Stimulated activated effector memory CD8-positive, alpha-beta T cell treated with anti-CD3 and anti-CD28 coated beads, Interleukin-12 subunit alpha, Interleukin-12 subunit beta, amount 100 ng/mL, for 72 hours (primary cell): Measurements from ENCODE around the gene TSPAN9.

Experiments used
- ATAC-seq: fragments of 150-1000 bp; cut with Tn5 transposase; 2 replicates; pipeline ENCODE4 v1.10.0; 2021
- DNase-seq, 2 donors: peaks; one replicate each; pipeline ENCODE4 v3.0.0; 2021 to 2022; ENCODE audit warnings: low spot score in 2 of 2
- H3K27ac Mint-ChIP-seq: one replicate; pipeline ENCODE4 v1.8.0; 2022; ENCODE audit warnings: mild to moderate bottlenecking, mixed read lengths
- H3K36me3 Mint-ChIP-seq: one replicate; pipeline ENCODE4 v1.8.0; 2022; ENCODE audit warnings: mild to moderate bottlenecking, mixed read lengths
- H3K4me1 Mint-ChIP-seq: one replicate; pipeline ENCODE4 v1.8.0; 2022; ENCODE audit warnings: mixed read lengths
- H3K4me3 Mint-ChIP-seq: one replicate; pipeline ENCODE4 v1.8.0; 2022; ENCODE audit warnings: mild to moderate bottlenecking, mixed read lengths
- H3K9me3 Mint-ChIP-seq: one replicate; pipeline ENCODE4 v1.8.0; 2022; ENCODE audit warnings: mixed read lengths

Gene TSPAN9

DNA sequence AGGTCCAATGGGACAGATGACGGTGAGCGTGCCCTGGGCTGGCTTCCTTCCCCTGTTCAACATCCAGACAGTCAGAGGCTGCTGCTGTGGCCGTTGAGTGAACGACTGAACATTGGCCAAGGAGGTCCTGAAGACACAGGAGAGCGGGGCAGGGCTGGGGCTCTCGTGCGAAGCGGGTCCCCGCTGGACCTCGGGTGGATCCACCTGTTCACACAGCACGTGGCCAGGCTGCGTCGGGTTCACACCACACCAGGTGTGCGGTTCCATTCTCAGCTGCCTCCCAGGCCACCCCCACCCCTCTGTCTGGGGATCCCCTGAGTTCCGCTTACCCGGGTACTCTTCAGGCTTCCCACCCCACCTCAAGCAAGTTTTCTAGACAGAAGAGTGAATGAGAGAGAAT, 214.8 kb downstream of the TSPAN9 start:
- Mint-ChIP-seq H3K27ac (no peak overlapping the region), H3K4me1 (peaks cover 5% of the 10 kb centered on the region), H3K9me3 (no peaks in the 10 kb centered on the region), H3K36me3 (no peaks in the 10 kb centered on the region), H3K4me3 (no peak overlapping the region)
- no peak for ATAC-seq
- DNase-seq: no peak

DNA sequence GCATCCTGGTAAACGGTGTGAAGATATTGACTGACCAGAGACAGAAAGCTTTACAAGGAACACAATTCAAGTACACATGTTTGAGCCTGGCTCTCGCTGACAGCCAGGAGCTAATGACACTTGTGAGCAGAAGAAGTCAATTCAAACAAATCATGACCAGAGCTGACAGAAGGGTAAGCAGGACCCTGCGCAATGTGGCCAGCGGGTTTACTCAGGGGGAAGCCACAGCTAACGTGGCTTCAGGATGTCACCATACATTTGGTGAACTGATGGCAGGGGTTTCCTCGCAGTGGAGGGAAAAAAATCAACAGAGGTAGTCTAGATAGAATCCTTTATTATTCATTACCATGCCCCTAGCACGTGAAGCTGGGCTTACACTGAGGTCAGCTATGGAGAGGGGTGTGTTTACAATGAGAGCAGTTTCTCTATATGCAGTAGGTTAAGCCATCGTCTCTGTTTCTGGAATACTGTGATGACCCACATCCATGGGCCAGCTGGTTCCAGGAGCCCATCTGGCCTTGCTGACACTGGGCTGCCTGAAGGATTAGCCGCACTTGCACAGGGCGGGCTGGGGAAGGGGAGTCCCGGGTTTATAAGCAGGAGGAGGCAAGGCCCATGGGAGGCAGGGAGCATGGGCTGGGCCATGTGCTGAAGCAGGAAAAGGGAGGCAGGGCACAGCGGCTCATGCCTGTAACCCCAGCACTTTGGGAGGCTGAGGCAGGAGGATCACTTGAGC, 215.7 kb downstream of the TSPAN9 start:
- H3K4me3 Mint-ChIP-seq: no peak overlapping the region
- ATAC-seq: no peak
- DNase-seq: no peak
- H3K4me1 Mint-ChIP-seq: peaks cover 5% of the 10 kb centered on the region
- no peaks in the 10 kb centered on the region for H3K36me3 Mint-ChIP-seq
- no peak overlapping the region for H3K27ac Mint-ChIP-seq
- no peaks in the 10 kb centered on the region for H3K9me3 Mint-ChIP-seq

DNA sequence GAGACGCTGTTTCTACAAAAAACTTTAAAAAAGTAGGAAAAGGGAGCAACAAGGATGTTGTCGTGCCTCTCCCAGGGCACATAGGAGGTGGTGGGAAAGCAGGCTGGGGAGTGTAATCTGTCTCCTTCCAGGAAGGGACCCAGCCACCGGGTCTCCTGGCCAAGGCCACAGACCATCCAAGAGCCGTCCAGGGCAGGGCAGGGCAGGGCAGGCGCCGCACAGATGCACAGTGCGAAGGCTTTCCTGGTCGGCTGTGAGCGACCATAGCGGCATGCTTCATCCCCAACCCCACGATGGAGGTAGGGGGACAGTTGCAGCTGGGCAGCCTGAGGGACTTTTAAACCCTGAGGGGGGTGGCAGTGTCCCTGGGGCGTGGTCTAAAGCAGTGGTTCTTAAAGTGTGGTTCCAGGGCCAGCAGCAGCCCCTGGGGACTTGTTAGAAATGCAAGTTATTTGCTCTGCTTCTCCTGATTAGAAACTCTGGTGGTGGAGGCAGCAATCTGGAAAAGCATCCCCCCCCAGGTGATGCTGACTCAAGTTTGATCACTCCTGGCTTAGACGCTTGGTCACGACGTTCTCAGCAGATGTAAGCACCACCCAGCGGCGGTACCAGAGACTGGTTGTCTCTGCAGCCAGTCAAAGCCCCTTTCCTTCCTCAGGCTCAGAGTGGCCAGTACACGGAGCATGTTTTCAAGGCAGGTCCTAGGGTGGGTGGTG, 216.4 kb downstream of the TSPAN9 start:
- Mint-ChIP-seq H3K4me1 (peaks cover 5% of the 10 kb centered on the region), H3K4me3 (no peak overlapping the region), H3K9me3 (no peaks in the 10 kb centered on the region), H3K36me3 (no peaks in the 10 kb centered on the region), H3K27ac (no peak overlapping the region)
- DNase-seq (no peak), ATAC-seq (no peak)

DNA sequence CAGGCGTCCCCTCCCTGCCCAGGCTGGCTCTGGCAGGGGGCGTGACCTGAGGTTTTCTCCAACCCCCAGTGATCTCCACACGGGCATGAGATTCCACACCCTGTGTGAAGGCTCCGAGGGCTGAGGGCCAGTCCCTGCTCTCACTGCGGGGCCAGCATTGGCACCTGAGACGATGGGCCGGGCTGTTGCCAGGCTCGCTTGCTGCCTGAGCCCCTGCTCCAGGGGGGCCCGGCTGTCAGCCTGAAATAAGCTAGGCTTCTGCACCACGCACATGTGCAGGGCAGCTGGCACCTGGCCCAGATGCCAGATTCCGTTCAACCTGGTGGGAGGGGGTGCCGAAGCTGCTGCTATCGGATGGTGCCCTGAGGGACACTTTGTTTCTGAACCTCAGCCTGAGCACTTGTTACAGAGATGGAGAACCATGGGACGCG, 217.3 kb downstream of the TSPAN9 start:
- DNase-seq: no peak
- no peak for ATAC-seq
- no peak overlapping the region for H3K27ac Mint-ChIP-seq
- no peak overlapping the region for H3K4me3 Mint-ChIP-seq
- no peaks in the 10 kb centered on the region for H3K36me3 Mint-ChIP-seq
- H3K4me1 Mint-ChIP-seq: peaks cover 5% of the 10 kb centered on the region
- no peaks in the 10 kb centered on the region for H3K9me3 Mint-ChIP-seq

DNA sequence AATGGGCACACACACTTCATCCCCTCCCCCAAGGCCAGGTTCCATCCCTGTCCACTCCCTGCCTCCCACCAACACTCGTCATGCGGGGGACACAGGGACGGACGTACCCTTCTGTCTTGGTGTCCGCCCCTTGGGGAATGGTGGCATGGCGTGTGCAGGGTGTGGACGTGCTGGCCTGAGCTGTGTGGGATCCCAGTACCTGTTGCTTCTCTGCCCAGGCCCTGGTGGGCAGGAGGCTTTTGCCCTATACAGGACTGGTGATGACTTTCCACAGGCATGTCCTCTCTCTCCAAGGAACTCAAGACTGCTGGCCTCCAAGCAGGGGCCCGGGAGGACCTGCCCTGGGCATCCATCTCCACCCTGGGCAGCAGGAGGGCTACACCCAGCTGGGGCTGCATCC, 218.0 kb downstream of the TSPAN9 start:
- no peak overlapping the region for H3K27ac Mint-ChIP-seq
- H3K9me3 Mint-ChIP-seq: no peaks in the 10 kb centered on the region
- no peaks in the 10 kb centered on the region for H3K36me3 Mint-ChIP-seq
- no peak for ATAC-seq
- H3K4me1 Mint-ChIP-seq: peaks cover 12% of the 10 kb centered on the region
- DNase-seq: no peak
- H3K4me3 Mint-ChIP-seq: no peak overlapping the region

DNA sequence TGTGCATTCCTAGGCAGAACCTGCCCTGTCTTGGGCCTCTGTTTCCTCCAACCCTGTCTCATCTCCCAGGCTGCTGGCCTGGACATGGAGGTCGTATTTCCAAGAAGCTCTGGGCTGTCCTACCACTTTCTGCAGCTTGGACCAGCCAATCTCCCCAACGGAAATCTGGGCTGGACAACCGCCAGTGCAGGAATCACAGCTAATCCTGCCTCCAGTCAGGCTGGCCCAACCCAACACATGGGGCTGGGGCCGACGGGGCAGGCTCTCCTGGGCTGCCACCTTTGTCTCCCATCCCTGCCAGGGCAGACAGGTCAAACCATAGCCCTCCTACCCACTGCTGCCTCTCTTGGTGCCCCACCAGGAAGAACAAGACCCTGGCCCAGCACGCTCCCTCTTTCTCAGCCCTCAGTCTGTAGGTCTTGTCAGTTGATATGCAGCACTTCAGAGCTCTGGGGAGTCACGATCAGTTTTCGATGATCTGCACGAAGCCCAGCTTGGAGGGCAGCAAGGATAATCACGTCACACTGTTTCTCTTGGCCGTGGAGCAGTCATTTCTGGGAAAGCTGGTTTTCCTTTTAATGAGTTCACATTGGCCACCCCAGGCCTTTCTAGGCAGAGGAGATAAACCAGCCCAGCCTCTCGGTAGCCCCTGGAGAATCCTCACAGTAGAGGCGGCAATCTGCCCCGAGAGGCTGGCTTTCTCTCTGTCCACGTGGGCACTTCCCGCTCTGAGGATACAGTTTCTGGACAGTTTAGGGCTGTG, 218.6 kb downstream of the TSPAN9 start:
- Mint-ChIP-seq H3K36me3 (no peaks in the 10 kb centered on the region), H3K4me1 (peaks cover 18% of the 10 kb centered on the region), H3K27ac (no peak overlapping the region), H3K4me3 (no peak overlapping the region), H3K9me3 (no peaks in the 10 kb centered on the region)
- ATAC-seq (no peak), DNase-seq (no peak)

DNA sequence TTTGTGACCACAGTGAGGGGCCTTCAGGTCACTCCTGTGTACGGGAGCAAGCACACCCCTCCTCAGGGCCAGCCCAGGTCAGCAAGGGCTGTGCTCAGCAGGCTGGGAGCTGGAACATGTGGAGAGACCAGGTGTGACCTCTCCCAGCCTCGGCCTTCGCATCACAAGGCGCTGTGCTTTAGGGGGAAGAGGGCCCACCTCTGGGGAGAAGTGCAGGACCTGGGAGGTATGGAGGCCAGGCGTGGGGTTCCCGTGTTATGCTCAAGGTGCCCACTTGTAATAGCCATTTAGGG, 219.2 kb downstream of the TSPAN9 start:
- Mint-ChIP-seq H3K27ac (no peak overlapping the region), H3K4me3 (no peak overlapping the region), H3K4me1 (peaks cover 22% of the 10 kb centered on the region), H3K36me3 (no peaks in the 10 kb centered on the region), H3K9me3 (no peaks in the 10 kb centered on the region)
- ATAC-seq (no peak), DNase-seq (no peak)

DNA sequence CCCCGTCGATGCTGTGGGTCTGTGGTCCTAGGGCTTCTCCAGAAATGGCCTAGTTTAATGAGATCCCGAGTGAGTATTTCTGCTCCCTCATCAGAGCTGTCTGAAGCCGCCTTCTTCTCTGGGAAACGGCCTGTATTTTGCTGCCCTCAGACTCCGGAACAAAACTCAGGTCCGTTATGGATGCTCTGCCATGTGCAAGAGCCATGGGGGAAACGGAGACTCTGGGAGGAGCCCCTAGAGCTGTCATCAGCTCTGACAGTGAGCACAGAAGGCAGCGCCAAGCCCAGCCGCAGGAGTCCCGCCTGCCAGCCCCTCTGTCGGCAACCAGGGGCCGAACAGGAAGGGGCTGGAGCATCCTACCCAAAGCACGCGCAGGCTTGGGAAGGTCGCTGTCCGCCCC, 221.4 kb downstream of the TSPAN9 start:
- Mint-ChIP-seq H3K27ac (no peak overlapping the region), H3K9me3 (no peaks in the 10 kb centered on the region), H3K4me3 (no peak overlapping the region), H3K36me3 (no peaks in the 10 kb centered on the region), H3K4me1 (peaks cover 17% of the 10 kb centered on the region)
- DNase-seq: no peak
- ATAC-seq: no peak

DNA sequence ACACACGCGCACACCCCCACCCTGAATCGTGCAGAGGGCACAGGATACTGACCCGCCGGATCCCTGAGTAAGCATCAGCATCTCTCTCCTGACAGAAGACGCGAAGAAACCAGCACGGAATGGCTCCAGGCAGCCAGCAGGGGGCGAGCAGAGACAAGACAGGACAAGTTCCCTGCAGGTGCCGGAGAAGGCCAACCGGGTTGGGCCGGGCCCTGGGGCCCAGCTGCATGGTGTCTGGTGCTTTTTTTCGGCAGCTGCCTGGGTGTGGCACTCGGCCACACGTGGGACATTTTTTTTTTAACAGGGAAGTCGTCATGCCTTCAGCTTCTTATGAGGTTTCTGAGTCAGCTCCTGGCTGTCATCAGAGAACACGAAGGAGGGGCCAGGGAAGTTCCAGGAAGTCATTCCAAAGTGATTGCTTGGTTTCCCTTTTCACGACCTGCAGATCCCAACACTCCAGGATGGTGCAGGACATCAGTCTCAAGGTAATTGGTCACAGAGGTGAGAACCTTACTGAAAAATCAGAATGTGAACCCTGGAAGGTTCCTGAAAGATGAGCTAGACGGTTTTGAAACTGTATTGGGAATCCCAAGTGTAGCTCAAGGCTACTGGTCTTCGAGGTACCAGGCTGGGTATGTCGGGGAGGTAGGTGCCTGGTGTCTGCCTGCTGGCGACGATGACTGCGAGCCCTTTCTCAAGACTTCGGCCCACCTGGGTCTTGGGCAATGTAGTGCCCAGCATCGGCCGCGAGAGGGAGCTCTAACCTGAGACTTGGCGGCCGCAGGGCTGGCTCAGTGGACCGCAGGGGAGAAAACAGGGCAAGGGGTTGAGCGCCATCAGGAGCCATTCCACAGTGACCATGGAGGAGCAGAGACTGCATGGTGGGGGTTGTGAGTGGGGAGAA, 223.0 kb downstream of the TSPAN9 start:
- Mint-ChIP-seq H3K4me3 (peak overlapping the region; percentile 66), H3K27ac (peak overlapping the region; percentile 72), H3K4me1 (peaks cover 22% of the 10 kb centered on the region), H3K36me3 (no peaks in the 10 kb centered on the region), H3K9me3 (no peaks in the 10 kb centered on the region)
- ATAC-seq (peak; percentile 73), DNase-seq (peak; percentile 60 to 84)

DNA sequence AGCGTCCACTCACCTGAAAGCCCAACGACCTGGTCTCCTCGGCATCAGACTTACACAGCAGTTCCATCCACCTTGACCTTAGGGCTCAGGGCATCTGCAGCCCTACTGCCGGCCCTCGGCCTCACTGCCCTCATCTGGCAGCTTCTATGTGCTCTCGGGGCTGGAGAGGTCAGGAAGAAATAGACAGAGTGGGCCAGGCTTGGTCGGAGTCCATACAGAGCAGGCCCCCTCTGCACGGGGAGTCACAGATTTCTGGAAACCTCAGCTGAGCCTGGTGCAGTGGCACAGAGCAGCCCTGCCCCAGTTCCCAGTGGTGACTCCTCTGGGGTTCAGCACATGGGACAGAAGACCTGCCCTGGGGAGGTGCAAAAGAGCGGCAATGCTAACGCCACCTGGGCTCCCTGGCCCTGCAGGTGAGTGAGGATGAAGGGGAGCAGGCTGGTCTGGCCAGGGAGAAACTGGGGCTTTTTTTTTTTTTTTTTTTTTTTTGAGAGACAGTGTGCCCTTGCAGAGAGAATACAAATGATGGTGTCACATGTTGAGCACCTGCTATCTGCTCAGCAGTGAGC, 223.7 kb downstream of the TSPAN9 start:
- Mint-ChIP-seq H3K4me1 (peaks cover 22% of the 10 kb centered on the region), H3K27ac (no peak overlapping the region), H3K36me3 (no peaks in the 10 kb centered on the region), H3K4me3 (peak overlapping the region; percentile 66), H3K9me3 (no peaks in the 10 kb centered on the region)
- no peak for DNase-seq
- ATAC-seq: no peak

DNA sequence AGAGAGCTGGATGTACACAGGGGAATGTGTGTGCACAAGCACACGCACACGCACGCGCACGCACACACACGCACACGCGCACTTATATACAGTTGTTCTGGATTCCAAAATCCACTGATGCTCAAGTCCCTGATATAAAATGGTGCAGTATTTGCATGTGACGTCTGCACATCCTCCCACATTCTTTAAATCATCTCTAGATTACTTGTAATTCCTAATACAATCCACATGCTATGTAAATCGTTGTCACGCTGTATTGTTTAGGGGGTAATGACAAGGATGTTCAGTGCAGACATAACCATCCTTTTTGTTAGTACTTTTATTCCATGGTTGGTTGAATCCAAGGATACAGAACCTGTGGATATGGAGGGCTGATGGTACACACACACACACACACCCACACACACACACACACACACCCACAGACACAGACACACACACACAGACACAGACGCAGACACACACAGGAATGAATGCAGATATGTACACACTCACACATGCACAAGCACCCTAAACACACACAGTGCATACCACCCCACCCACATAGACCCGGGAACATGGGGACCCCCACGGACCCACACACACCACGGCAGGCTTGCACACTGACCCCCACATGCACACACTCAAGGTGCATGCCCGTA, 225.3 kb downstream of the TSPAN9 start:
- H3K27ac Mint-ChIP-seq: no peak overlapping the region

DNA sequence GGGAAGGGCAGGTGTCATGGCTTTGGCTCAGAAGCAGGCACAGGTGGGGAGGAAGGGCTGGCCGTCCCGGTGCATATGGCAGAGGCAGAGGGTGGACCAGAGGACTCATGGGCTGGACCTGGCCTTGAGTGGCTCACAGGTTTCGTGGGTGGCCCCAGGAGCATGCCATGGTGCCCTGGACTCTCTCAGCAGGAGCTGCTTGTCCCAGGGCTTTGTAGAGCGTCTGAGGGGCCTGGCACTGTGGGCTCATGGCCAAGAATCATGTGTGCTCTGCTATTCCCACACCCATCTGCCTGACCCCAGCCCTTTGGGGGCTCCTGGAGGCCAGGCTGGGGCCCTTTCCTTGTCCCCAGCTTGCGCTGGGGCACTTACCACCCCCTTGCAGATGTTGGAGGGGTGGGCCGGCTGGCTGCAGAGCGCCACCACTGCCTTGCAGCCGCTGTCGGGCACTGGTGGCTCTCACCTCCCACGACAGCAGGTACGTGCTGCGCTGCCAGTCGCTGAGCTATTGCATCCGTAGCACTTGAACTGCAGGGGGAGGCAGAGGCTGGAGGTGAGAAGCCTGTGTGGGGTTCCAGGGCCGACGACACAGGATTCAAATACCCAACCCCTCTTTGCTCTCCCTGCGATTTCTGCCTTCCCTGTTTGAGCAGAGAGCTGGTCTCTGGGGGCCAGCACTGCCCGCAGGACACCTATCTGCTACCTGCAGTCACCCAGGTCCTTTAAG, 226.4 kb downstream of the TSPAN9 start:
- Mint-ChIP-seq H3K27ac (no peak overlapping the region), H3K4me3 (no peak overlapping the region), H3K9me3 (no peaks in the 10 kb centered on the region), H3K4me1 (peaks cover 22% of the 10 kb centered on the region), H3K36me3 (no peaks in the 10 kb centered on the region)
- DNase-seq (no peak), ATAC-seq (no peak)

More for the DNA sequence above, 225.3 kb downstream of the TSPAN9 start:
- ATAC-seq (no peak), DNase-seq (no peak)
- no peaks in the 10 kb centered on the region for H3K36me3 Mint-ChIP-seq
- H3K9me3 Mint-ChIP-seq: no peaks in the 10 kb centered on the region
- no peak overlapping the region for H3K4me3 Mint-ChIP-seq
- peaks cover 22% of the 10 kb centered on the region for H3K4me1 Mint-ChIP-seq

DNA sequence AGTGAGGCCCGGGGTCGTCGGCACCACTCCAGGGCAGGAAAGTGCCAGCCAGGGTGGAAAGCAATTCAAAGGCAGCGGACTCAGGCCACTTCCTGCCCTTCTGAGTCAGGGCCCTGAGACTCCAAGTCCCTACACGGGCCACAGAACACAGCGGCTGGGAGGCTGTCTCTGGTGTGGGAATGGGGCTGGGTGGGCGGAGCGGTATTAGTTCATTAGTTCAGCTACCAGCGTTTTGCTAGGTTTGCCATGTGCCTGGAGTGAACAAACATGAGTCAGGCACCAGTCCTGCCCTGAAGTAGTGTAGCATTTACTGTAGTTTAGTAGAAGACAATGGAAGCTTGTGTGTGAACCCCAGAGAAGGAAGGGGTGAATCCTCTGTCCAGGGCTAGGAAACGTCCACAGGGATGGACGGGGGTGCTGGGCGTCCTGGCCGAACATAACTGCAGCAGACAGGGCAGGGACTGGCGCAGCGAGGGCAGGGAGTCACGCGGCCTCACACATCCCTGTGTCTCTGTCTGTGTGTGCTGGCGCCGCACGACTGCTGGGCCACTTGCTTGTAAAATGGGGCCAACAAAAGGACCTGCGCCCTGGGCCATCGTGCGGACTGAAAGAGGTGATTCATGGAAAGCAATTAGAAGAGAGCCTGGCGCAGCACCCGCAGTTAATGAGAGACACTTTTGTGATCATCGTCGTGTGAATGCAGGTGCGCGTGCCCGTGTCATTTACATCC, 227.4 kb downstream of the TSPAN9 start:
- Mint-ChIP-seq H3K27ac (no peak overlapping the region), H3K36me3 (no peaks in the 10 kb centered on the region), H3K4me1 (peaks cover 21% of the 10 kb centered on the region), H3K4me3 (no peak overlapping the region), H3K9me3 (no peaks in the 10 kb centered on the region)
- ATAC-seq: no peak
- no peak for DNase-seq
